Loucy (cell line): ENCODE data around the gene PLCH1.

Experiments used
- CTCF ChIP-seq: fragments of 200-600 bp; sonication (generic); conservative IDR thresholded peaks from 2 replicates; pipeline ENCODE4 v1.5.1; 2014; ENCODE audit warnings: mild to moderate bottlenecking, antibody characterized with exemption, low read length
- EZH2phosphoT487 ChIP-seq: fragments of 200-600 bp; IDR thresholded peaks from 2 replicates; pipeline ENCODE4 v1.6.1; 2018; ENCODE audit warnings: antibody characterized with exemption, mild to moderate bottlenecking, moderate library complexity, borderline replicate concordance

- TF ChIP-seq CTCF (no peak), EZH2phosphoT487 (no peak)
These were observed 350.6 kb downstream of the PLCH1 start for GRCh38 chr3:155394240-155394639.
